HG03159 (cell line): ENCODE measurements around the gene GRK1.

Source experiments
- ATAC-seq: cut with Tn5 transposase; IDR thresholded peaks from one replicate; pipeline ENCODE4 v1.9.1; 2021; ENCODE audit warnings: mild to moderate bottlenecking, moderate library complexity; ENCODE audit not compliant: unreplicated experiment

The GRK1 gene

DNA sequence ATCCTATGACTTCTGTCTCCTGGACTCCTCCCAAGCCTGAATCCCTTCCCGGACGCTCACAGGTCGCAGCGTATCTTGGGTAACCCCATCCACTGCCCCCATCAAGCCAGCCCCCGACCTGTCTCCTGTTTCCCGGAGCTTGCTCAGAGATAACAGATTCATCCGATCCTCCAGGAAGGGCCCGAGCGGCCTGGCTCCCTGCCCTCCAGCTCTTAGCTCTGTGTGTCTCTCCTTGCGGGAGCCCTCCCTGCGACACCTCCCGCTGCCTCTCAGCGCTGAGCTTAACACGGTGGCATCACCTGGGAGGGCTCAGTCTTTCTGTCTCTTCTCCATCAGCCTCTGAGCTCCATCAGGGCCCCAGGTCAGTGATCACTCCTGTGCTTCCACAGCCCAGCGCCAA, 87.7 kb downstream of the GRK1 start:
- no peak for ATAC-seq

DNA sequence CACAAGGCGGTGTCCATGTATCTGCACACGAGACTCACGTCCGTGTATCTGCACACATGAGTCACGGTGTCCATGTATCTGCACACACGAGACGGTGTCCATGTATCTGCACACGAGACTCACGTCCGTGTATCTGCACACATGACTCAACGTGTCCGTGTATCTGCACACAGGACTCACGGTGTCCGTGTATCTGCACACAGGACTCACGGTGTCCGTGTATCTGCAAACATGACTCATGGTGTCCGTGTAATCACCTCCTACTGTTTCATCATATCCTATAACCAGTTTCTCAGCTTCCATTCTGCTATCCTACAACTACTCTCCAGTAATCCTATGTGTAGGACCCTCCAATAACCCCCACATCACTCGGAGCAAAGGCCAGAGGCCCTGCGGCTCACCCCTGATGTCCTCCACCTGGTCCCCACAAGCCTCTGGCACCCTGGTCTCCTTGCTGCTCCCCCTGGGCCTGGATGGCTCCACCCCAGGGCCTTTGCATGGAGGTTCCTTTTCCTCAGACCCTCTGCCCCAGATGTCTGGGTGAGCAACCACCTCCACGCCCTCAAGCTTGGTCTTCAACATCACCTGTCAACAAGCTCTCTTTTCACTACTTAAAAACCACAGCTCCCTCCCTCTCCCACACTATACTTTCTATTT, 89.5 kb downstream of the GRK1 start:
- no peak for ATAC-seq

DNA sequence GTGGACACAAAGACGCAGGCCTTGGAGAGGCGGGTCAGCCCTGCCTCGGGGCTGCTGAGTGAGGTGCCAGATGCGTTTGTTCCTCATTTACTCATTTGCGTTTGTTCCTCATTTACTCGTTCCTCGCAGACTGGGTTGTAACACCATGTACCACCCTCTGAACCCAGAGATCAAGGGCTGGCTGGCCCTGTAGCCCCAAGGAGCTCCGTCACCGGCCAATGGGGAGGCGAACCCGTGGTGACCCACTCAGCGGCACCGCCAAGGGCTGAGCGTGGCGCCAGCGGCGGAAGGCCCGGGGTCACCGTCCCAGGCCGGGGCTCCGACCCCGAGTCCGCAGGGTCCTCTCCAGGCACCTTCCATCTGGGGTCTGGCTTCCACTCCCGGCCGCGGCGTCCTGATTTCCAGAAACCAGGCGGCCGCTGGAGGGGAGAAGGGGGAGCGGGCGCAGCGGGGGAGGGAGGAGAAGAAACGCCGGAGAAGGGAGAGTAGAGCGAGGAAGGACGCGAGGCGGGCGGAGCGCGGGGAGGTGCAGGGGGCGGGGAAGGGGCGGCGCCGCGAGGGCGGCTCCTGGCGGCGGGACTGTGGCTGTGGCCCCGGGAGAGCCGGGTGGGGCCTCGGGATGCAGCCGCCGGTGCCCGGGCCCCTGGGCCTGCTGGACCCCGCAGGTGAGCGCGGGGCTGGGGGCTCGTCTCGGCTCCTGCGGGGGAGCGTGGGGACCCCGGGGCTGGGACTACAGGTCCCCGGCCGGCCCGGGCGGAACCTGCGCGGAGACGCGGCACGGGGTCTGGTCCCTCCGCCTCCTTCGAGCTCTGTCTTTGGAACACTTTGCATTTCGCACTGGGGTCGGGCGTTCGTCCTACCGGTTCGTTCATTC, 91.9 kb downstream of the GRK1 start, which contains the start of gene TMEM255B:
Gene TMEM255B (plus strand): TSS at position 576 of the 874 bp plus-strand sequence. CDS start 44 bp downstream, at position 620.
- peak; percentile 71 for ATAC-seq

DNA sequence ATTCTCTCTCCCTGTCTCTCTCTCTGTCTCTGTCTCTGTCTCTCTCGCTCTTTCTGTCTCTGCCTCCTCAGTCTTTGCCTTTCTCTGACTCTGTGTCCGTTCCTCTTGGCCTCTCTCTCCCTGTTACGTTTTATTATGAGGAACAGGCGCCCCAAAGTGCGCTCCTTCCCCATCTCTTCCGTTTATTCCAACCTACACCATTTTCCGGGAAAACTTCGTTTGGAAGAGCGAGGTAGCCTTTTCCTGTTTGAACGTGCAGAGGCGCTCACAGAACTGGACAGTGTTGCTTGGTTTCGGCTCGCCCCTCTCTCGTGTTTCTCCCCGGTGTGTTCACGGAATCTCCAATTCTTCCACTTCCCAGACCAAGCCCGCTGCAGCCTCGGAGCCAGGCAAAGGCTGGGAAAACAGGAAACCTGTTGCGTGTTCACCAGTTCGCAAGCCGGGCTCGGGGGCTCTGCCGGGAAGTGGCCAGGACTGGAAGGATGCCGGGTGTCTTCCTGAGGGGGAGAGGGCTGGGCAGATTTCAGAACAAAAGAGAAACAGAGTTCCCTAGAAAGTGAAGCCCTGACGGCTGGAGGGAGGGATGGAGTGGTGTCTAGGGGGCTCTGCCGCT, 92.6 kb downstream of the GRK1 start:
- ATAC-seq = no peak

GRCh38 chr13:113761136-113761535, 94.1 kb downstream of the GRK1 start:
- ATAC-seq = no peak

DNA sequence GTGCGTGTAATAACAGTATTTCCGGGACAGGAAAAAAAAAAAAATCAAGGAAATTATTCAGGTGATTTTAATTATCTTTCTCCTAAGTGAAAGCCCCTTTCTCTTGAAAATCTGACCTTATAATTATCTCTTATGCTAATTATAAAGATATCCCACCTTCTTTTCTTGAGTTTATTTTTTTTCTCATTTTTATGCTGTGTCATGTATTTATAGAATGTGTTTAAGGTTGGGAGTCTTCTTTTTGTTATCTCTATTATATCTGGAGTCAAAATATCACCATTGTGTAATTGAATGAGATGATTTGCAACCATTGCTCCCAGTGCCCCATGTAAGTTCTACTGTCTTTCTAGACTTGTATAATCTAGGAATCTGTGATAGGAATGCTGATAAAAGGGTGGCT, 95.1 kb downstream of the GRK1 start:
- ATAC-seq = no peak

- ATAC-seq = no peak
These were observed 95.5 kb downstream of the GRK1 start for GRCh38 chr13:113762538-113762937.

GRCh38 chr13:113763254-113763653, 96.2 kb downstream of the GRK1 start:
- ATAC-seq = no peak

DNA sequence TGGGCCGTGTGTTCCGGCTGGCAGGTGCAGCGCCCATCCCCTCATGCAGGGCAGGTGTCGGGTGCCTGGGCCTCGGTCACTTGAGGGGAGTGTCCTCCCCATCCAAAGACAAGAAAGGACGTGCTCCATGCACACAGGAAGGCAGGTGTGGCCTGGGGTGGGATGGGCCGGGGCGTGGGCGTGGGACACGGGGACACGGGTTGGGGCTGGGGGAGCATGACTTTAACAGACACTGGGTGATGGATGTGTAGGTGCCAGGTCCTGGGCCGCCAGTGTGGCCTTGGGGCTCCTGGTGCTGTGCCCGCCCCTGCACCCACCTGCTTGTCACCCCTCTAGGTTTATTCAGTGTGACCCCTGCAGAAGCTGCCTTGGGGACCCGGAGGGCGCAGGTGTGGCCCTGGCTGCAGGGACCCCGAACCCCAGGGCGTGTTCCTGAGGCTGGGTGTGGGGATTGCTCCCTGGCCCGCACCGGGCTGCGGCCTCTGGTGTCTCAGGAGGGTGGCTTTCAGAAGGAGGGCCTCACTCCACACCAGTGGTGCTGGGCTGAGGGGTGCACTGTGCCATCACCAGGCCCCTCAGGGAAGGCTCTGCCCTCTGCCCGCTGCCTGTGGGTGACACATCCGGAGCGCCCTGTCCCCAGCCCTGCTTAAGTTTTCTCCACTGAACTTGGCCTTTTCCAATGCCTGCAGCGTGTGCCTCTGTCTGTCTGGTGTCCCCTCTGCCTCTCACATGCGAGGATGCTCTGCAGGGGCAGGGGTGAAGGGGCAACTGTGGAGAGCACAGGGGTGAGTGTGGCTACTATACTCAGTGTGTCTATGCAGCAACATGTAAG, 97.2 kb downstream of the GRK1 start:
- ATAC-seq = no peak

DNA sequence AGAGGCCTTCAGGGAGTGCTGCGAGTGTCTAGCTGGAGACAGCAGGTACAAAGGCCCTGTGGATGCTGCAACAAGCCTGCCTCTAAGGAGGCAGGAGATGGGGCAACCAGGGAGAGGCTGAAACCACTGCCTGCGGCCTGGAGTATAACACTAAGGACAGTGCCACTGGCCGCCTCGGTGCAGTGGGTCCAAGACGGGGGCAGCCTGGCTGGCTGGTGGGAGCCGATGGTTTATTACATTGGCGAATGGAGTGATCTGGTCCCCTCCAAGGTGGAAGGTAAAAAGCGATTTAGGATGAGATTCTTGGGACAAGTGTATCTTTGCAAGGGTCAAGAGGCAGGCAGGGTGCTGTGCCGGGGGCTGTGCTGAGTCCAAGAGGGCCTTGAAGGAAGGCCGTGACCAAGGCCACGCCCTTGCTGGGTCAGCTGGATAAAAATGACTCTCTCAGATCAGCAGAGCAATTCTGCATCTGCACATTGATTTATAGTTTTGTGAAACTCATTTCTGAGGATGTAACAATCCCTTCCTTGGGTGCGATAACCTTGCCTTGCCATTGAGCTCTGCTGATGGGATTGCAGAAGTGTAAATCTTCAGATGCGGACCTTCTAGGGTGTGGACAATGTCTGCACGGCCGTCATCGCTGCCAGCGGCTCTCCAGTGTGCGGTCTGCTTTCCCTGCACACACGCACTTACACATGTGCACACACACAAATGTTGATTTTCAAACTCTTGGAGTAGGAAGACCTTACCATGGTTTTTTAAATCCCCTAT, 98.0 kb downstream of the GRK1 start:
- no peak for ATAC-seq

- ATAC-seq = no peak
These were observed 98.5 kb downstream of the GRK1 start for GRCh38 chr13:113765564-113765910.

DNA sequence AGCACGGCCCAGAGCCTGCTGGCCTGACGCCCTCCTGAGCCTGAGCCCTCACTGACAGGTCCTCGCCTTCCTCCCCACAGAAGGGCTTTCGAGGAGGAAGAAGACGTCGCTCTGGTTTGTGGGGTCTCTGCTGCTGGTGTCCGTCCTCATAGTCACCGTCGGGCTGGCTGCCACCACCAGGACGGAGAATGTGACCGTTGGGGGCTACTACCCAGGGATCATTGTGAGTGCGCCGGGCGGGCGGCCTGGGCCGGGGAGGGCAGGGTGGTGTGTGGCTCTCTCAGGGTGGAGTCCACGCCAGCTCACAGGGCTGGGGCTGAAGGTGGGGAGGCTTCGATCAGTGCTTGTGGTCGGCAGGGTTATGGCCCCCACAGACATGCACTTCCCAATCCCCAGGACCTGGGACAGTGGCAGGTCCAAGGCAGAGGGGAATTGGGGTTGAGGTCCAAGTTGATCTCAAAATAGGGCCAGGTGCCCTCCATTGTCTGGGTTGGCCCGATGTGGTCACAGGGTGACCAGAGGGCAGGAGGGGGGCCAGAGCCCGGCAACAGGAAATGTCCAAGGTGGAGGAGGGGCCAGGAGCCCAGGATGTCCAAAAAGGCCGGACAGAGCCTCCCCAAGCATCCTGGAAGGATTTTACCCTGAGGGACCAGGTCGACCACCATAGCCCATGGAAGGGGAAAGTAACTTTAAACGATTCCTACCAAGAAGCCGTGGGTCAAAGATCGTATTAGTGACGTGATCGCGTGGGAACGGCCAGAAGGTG, 99.2 kb downstream of the GRK1 start:
- ATAC-seq = no peak

DNA sequence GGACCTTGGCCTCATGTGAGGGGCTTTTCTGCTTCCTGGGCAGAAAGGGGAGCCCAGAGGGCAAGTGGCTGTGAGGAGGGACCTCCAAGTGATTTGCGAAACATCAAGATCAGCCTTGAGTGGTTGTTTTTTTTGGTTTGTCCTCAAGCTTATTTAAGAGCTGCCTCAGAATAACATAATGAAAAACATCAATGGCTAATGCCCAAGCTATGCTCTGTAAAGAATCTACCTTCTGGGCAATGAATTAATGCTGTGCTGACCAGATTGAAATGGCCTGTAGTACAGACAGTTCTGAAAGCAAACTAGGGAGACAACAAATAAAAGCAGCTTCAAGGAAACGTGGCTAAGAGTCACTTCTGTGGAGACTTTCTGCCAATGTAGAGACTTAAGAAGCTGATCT, 100.3 kb downstream of the GRK1 start:
- ATAC-seq = no peak

- no peak for ATAC-seq
These were observed 101.2 kb downstream of the GRK1 start for GRCh38 chr13:113768018-113768905.

DNA sequence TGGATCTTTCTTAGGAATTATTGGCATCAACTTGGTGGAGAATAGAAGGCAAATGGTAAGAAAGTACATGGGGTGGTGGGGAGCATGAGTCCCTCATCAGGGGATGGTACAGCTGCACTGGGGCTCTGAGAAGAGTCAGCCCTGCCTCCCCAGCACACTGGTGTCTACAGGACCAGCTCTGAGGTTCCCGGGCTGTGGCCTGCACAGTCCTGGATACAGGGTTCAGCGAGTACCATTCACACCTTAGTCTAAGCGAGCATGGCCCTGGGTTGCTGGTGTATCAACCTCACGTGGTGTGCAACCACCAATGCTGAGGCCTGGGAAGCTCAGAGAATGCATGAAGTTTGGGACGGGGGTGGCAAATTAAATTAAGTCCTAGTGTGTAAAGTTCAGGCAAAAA, 102.1 kb downstream of the GRK1 start:
- ATAC-seq = no peak

GRCh38 chr13:113769881-113770280, 102.9 kb downstream of the GRK1 start:
- no peak for ATAC-seq

- ATAC-seq = no peak
These were observed 103.4 kb downstream of the GRK1 start for GRCh38 chr13:113770441-113770840.

DNA sequence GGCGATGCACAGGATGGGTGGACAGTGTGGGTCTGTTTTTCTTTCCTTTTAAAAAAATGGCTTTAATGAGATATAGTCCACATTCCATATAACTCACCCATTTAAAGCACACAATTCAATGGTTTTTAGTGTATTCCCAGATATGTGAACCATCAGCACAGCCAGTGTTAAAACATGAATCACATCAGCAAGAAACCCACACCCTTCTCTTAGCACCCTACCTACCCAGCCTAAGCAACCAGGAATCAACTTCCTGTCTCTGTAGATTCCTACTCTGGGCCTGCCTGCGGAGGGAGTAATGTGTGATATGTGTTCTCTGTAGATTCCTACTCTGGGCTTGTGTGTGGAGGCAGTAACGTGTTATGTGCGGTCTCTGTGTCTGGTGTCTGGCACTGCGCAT, 103.9 kb downstream of the GRK1 start:
- ATAC-seq = no peak
